Keratinocyte (primary cell): Measurements from ENCODE around the gene CCDC148. TPM values are rescaled to one million over a fixed set of nuclear protein-coding genes. Genes with fewer than 3 reads are reported as not detected.
A peak's percentile ranks its signal among the peaks of the same experiment; 100 is the strongest.

Experiments
- DNase-seq: peaks from one replicate; pipeline ENCODE4 v3.0.0-alpha.2; 2011; ENCODE audit warnings: low read depth, missing footprints, low spot score
- FAIRE-seq: peaks from 2 replicates; lab custom pipeline; 2011; peaks lifted over from hg19 to GRCh38; lab: Jason Lieb, UNC
- H2AFZ ChIP-seq: 2 replicates; pipeline ENCODE4 v1.6.0; 2012; ENCODE audit warnings: low read length, control low read depth, inconsistent platforms; ENCODE audit not compliant: control insufficient read depth
- H3K27ac ChIP-seq: 2 replicates; pipeline ENCODE4 v1.5.1; 2011; ENCODE audit warnings: low read length; ENCODE audit not compliant: control insufficient read depth, insufficient read depth
- H3K27me3 ChIP-seq: 3 replicates; pipeline ENCODE4 v1.6.0; 2011; ENCODE audit warnings: low read length; ENCODE audit not compliant: control insufficient read depth, insufficient read depth; ENCODE audit errors: extremely low read depth
- H3K36me3 ChIP-seq, 2 experiments: 2 replicates in 1 of 2; 3 replicates in 1 of 2; pipeline ENCODE4 v1.5.1; 2011; ENCODE audit warnings: low read length in 2 of 2, mild to moderate bottlenecking in 1 of 2; ENCODE audit not compliant: control insufficient read depth in 2 of 2, insufficient read depth in 2 of 2; ENCODE audit errors: extremely low read depth in 1 of 2
- H3K4me1 ChIP-seq: 3 replicates; pipeline ENCODE4 v1.5.1; 2011; ENCODE audit warnings: low read length; ENCODE audit not compliant: control insufficient read depth, insufficient read depth; ENCODE audit errors: extremely low read depth
- H3K4me2 ChIP-seq: 3 replicates; pipeline ENCODE4 v1.6.0; 2011; ENCODE audit warnings: low read depth, low read length; ENCODE audit not compliant: control insufficient read depth, insufficient read depth; ENCODE audit errors: extremely low read depth
- H3K4me3 ChIP-seq, 3 experiments: fragments of 200-600 bp in 1 of 3; sonication (generic) in 1 of 3; 2 replicates in 2 of 3; 3 replicates in 1 of 3; pipeline ENCODE4 v1.5.1; 2011 to 2016; ENCODE audit warnings: low read length in 3 of 3, mild to moderate bottlenecking in 3 of 3, control low read depth in 2 of 3, inconsistent platforms in 1 of 3, low read depth in 1 of 3, mixed read lengths in 1 of 3, mixed run types in 1 of 3, moderate library complexity in 1 of 3; ENCODE audit not compliant: control insufficient read depth in 2 of 3, insufficient read depth in 2 of 3; ENCODE audit errors: extremely low read depth in 1 of 3
- H3K79me2 ChIP-seq: 2 replicates; pipeline ENCODE4 v1.6.0; 2012; ENCODE audit warnings: low read length; ENCODE audit not compliant: control insufficient read depth, insufficient read depth
- H3K9ac ChIP-seq: 3 replicates; pipeline ENCODE4 v1.6.0; 2011; ENCODE audit warnings: low read length; ENCODE audit not compliant: control insufficient read depth, insufficient read depth; ENCODE audit errors: extremely low read depth
- H3K9me1 ChIP-seq: 3 replicates; pipeline ENCODE4 v1.6.0; 2011; ENCODE audit warnings: low read length; ENCODE audit not compliant: control insufficient read depth, insufficient read depth; ENCODE audit errors: extremely low read depth
- H3K9me3 ChIP-seq: 2 replicates; pipeline ENCODE4 v1.5.1; 2012; ENCODE audit warnings: low read depth, low read length; ENCODE audit not compliant: control insufficient read depth
- H4K20me1 ChIP-seq: 3 replicates; pipeline ENCODE4 v1.6.0; 2011; ENCODE audit warnings: low read length; ENCODE audit not compliant: control insufficient read depth, insufficient read depth; ENCODE audit errors: extremely low read depth
- EZH2 ChIP-seq: IDR thresholded peaks from one replicate; pipeline ENCODE4 v1.6.1; 2012; ENCODE audit warnings: inconsistent platforms, mild to moderate bottlenecking, low read length, moderate library complexity
- dilution Hi-C: fragments of 300-500 bp; cut with MboI; formaldehyde crosslinking; loops from one replicate; pipeline ENCODE4 v1.7.0; 2020; ENCODE audit warnings: low sequenced_read_pairs; ENCODE audit not compliant: extremely low pct_ligation_motif_present
- polyA plus RNA-seq, 5 experiments: library from polyadenylated mRNA; depleted of rRNA in 3 of 5; stranded (reverse) in 3 of 5; stranded (forward) in 1 of 5; unstranded in 1 of 5; fragments of >200 nt; gene quantifications; 1 replicate in 1 of 5; 2 replicates in 3 of 5; 3 replicates in 1 of 5; pipeline versions ENCODE4 v1.2.1 to v1.2.3, GENCODE V29; 2011 to 2012; ENCODE audit warnings: missing spikeins in 2 of 5, low read depth in 1 of 5, low replicate concordance in 1 of 5
- TF ChIP-seq, protein P1 (sequence below), 3 experiments: IDR thresholded peaks in 1 of 3; conservative IDR thresholded peaks in 1 of 3; optimal IDR thresholded peaks in 1 of 3; 2 replicates in 2 of 3; 3 replicates in 1 of 3; pipeline versions ENCODE3 to v1.5.1; 2011; ENCODE audit warnings: low read length in 3 of 3, mild to moderate bottlenecking in 3 of 3, moderate library complexity in 2 of 3, control low read depth in 1 of 3, inconsistent platforms in 1 of 3; ENCODE audit not compliant: insufficient read depth in 2 of 3; ENCODE audit errors: extremely low read depth in 1 of 3

Gene CCDC148
- polyA plus RNA-seq, 1 donor (not counting 4 experiments of a cell fraction or from before 2014, with no cell fraction given), result 0.39 TPM

DNA sequence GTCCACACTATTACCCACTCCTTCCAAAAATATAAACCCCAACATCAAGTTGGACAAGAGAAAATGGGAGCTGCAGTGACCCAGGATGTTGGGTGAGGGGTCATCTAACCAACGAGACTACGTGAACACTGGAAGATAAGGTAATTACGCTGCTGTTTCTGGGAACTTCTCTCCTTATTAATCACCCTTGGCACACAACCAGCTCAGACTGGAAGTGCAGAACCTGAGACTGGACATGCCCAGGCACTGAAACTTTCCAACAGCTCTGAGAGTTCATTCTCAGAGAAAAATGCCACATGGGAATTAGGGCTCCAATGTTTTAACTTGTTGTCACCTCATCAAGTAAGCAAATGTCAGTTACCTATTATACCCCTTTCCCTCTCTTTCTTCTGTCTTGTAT, 135.3 kb downstream of the CCDC148 start:
- H3K4me1 ChIP-seq, result peaks cover 25% of the 10 kb centered on the region
- H4K20me1 ChIP-seq, result no peaks in the 10 kb centered on the region
- H3K4me3 ChIP-seq, result no peak overlapping the region
- dilution Hi-C loops, result no loop called here
- peak overlapping the region; percentile 17 for H2AFZ ChIP-seq
- peak overlapping the region; percentile 30 for H3K4me2 ChIP-seq
- no peaks in the 10 kb centered on the region for H3K36me3 ChIP-seq
- peak overlapping the region; percentile 36 for H3K27ac ChIP-seq
- no peaks in the 10 kb centered on the region for H3K9me1 ChIP-seq
- peak; percentile 15 for DNase-seq
- H3K27me3 ChIP-seq, result no peaks in the 10 kb centered on the region
- peak; percentile 98 for FAIRE-seq
- H3K9me3 ChIP-seq, result no peaks in the 10 kb centered on the region
- TF ChIP-seq EZH2, result no peak
- TF ChIP-seq, protein P1, sequence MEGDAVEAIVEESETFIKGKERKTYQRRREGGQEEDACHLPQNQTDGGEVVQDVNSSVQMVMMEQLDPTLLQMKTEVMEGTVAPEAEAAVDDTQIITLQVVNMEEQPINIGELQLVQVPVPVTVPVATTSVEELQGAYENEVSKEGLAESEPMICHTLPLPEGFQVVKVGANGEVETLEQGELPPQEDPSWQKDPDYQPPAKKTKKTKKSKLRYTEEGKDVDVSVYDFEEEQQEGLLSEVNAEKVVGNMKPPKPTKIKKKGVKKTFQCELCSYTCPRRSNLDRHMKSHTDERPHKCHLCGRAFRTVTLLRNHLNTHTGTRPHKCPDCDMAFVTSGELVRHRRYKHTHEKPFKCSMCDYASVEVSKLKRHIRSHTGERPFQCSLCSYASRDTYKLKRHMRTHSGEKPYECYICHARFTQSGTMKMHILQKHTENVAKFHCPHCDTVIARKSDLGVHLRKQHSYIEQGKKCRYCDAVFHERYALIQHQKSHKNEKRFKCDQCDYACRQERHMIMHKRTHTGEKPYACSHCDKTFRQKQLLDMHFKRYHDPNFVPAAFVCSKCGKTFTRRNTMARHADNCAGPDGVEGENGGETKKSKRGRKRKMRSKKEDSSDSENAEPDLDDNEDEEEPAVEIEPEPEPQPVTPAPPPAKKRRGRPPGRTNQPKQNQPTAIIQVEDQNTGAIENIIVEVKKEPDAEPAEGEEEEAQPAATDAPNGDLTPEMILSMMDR (optimal IDR thresholded peaks at IDR 0.05 in 1 of 3, IDR thresholded peaks at IDR 0.05 in 1 of 3, conservative IDR thresholded peaks at IDR 0.05 in 1 of 3; ENCODE audit: extremely low read depth in 1 of 3, insufficient read depth in 2 of 3, low read length in 3 of 3), result no peak
- H3K79me2 ChIP-seq, result no peaks in the 10 kb centered on the region
- no peak overlapping the region for H3K9ac ChIP-seq

DNA sequence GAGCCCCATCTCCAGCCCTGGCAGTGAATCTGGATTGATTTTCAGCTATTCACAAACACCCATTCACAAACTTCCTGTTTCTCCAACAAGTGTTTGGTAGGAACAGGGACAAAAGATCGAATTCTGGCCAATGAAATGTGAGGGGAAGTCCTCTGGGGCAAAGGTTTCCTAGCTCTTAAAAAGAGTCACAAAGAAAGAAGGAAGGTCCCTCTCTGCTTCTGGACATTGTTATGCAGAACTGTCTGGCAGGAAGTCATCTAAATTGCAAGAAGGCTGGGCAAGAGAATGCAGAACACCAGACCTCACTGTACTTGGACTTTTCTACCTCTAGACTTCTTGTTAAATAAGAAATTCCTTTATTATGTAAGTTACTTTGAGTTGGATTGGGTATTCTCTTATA, 137.3 kb downstream of the CCDC148 start:
- DNase-seq (no peak), FAIRE-seq (no peak)
- Histone ChIP-seq H3K9me1 (no peaks in the 10 kb centered on the region), H3K79me2 (no peaks in the 10 kb centered on the region), H3K4me3 (no peak overlapping the region), H3K4me1 (peaks cover 13% of the 10 kb centered on the region), H3K27ac (no peak overlapping the region), H3K36me3 (no peaks in the 10 kb centered on the region), H3K9me3 (no peaks in the 10 kb centered on the region), H2AFZ (no peak overlapping the region), H3K27me3 (no peaks in the 10 kb centered on the region), H3K9ac (no peak overlapping the region), H3K4me2 (no peak overlapping the region), H4K20me1 (no peaks in the 10 kb centered on the region)
- TF ChIP-seq, protein P1 (optimal IDR thresholded peaks at IDR 0.05 in 1 of 3, IDR thresholded peaks at IDR 0.05 in 1 of 3, conservative IDR thresholded peaks at IDR 0.05 in 1 of 3; ENCODE audit: extremely low read depth in 1 of 3, insufficient read depth in 2 of 3, low read length in 3 of 3), result no peak
- TF ChIP-seq EZH2, result no peak
- dilution Hi-C loops, result no loop called here
